Right atrium auricular region (tissue), 2 donors: ENCODE data around the gene GALM. TPM values are rescaled to one million over a fixed set of nuclear protein-coding genes. Genes with fewer than 3 reads are reported as not detected.

Experiments used
- DNase-seq: peaks from one replicate; pipeline ENCODE4 v3.0.0-alpha.2; 2019; ENCODE audit warnings: low spot score
- H3K27ac ChIP-seq, 2 donors: fragments of 200-600 bp; sonication (generic); 1 replicate in 1 of 2; 2 replicates in 1 of 2; pipeline ENCODE4 v1.5.1; 2016 to 2019
- H3K27me3 ChIP-seq, 2 donors: fragments of 200-600 bp; sonication (generic); one replicate each; pipeline versions ENCODE4 v1.5.1 to v1.6.0; 2017 to 2019
- H3K36me3 ChIP-seq: fragments of 200-600 bp; sonication (generic); one replicate; pipeline ENCODE4 v1.5.1; 2016
- H3K4me1 ChIP-seq, 2 donors: fragments of 200-600 bp; sonication (generic); one replicate each; pipeline versions ENCODE4 v1.5.1 to v1.6.0; 2017 to 2019
- H3K4me3 ChIP-seq, 2 donors: fragments of 200-600 bp; sonication (generic); 1 replicate in 1 of 2; 2 replicates in 1 of 2; pipeline ENCODE4 v1.5.1; 2017 to 2019; ENCODE audit warnings: mild to moderate bottlenecking in 1 of 2, moderate library complexity in 1 of 2
- H3K9me3 ChIP-seq, 2 donors: fragments of 200-600 bp; sonication (generic); one replicate each; pipeline ENCODE4 v1.5.1; 2019
- CTCF ChIP-seq, 2 donors: fragments of 200-600 bp; sonication (generic); IDR thresholded peaks; one replicate each; pipeline ENCODE4 v1.5.1; 2019; ENCODE audit warnings: antibody characterized with exemption in 2 of 2
- total RNA-seq, 2 donors: library from RNA; depleted of rRNA; stranded (reverse); fragments of >200 nt; gene quantifications; one replicate each; pipeline ENCODE4 v1.1.0, GENCODE V29; 2016

GALM gene
- total RNA-seq, 2 donors from 2014 or later, result 13.9 to 17.9 TPM

- Histone ChIP-seq H3K27me3 (no peaks in the 10 kb centered on the region), H3K4me1 (peaks cover 0 to 62% of the 10 kb centered on the region in 2 donors), H3K36me3 (peaks cover 72% of the 10 kb centered on the region), H3K27ac (no peak overlapping the region), H3K9me3 (no peaks in the 10 kb centered on the region), H3K4me3 (no peak overlapping the region)
- no peak for TF ChIP-seq CTCF (IDR thresholded peaks at IDR 0.05)
- DNase-seq, result no peak
These were observed 81.1 kb downstream of the GALM start for GRCh38 chr2:38747007-38747424.

GRCh38 chr2:38747819-38748218 is 81.9 kb downstream of the GALM start:
- peaks cover 64% of the 10 kb centered on the region for H3K36me3 ChIP-seq
- no peak for TF ChIP-seq CTCF (IDR thresholded peaks at IDR 0.05)
- H3K9me3 ChIP-seq, result no peaks in the 10 kb centered on the region
- no peaks in the 10 kb centered on the region for H3K27me3 ChIP-seq
- peaks cover 0 to 62% of the 10 kb centered on the region in 2 donors for H3K4me1 ChIP-seq
- no peak overlapping the region for H3K4me3 ChIP-seq
- H3K27ac ChIP-seq, result peak overlapping the region in 1 of 2 donors; percentile 16
- no peak for DNase-seq

- no peak overlapping the region for H3K27ac ChIP-seq
- H3K27me3 ChIP-seq, result no peaks in the 10 kb centered on the region
- H3K36me3 ChIP-seq, result peaks cover 61% of the 10 kb centered on the region
- H3K9me3 ChIP-seq, result no peaks in the 10 kb centered on the region
- TF ChIP-seq CTCF (IDR thresholded peaks at IDR 0.05), result no peak
- peaks cover 0 to 56% of the 10 kb centered on the region in 2 donors for H3K4me1 ChIP-seq
- H3K4me3 ChIP-seq, result no peak overlapping the region
- no peak for DNase-seq
These were observed 82.5 kb downstream of the GALM start for GRCh38 chr2:38748391-38748790.

- H3K4me1 ChIP-seq, result peaks cover 0 to 48% of the 10 kb centered on the region in 2 donors
- H3K4me3 ChIP-seq, result peak overlapping the region; percentile 66 to 93
- no peak for DNase-seq
- TF ChIP-seq CTCF (IDR thresholded peaks at IDR 0.05), result no peak
- no peaks in the 10 kb centered on the region for H3K9me3 ChIP-seq
- peak overlapping the region; percentile 95 to 100 for H3K27ac ChIP-seq
- peaks cover 53% of the 10 kb centered on the region for H3K36me3 ChIP-seq
- no peaks in the 10 kb centered on the region for H3K27me3 ChIP-seq
These were observed 83.3 kb downstream of the GALM start for GRCh38 chr2:38748943-38749804.

GRCh38 chr2:38750011-38750890 is 84.3 kb downstream of the GALM start:
- Histone ChIP-seq H3K9me3 (no peaks in the 10 kb centered on the region), H3K27me3 (no peaks in the 10 kb centered on the region), H3K36me3 (peaks cover 42% of the 10 kb centered on the region), H3K4me3 (peak overlapping the region; percentile 66 to 93), H3K4me1 (peaks cover 0 to 44% of the 10 kb centered on the region in 2 donors), H3K27ac (peak overlapping the region; percentile 95 to 100)
- TF ChIP-seq CTCF (IDR thresholded peaks at IDR 0.05), result no peak
- no peak for DNase-seq
